Measurements from ENCODE around the gene DDI1.
"Not testable (repeated sequence)": the region's sequence is repeated elsewhere in the genome, so short reads cannot be mapped to it uniquely, and the experiment has no call there.

- TF ChIP-seq CTCF, POLR2AphosphoS5 (IDR thresholded peaks at IDR 0.05): not testable (repeated sequence)
Observed at GRCh38 chr11:104046858-104047257, 10.4 kb downstream of the DDI1 start.

Data from breast epithelium (tissue), 3 donors.